Trophoblast cell (in vitro differentiated cells and primary cell): Measurements from ENCODE around the gene MARK4.
A peak's percentile ranks its signal among the peaks of the same experiment; 100 is the strongest.
"Not testable (repeated sequence)": the region's sequence is repeated elsewhere in the genome, so short reads cannot be mapped to it uniquely, and the experiment has no call there.

Source experiments
- DNase-seq, 2 donors: peaks; one replicate each; pipeline ENCODE4 v3.0.0-alpha.2; 2016
- H2AFZ ChIP-seq: 2 replicates; pipeline ENCODE4 v1.6.1; 2013; ENCODE audit warnings: low read length, moderate library complexity, mild to moderate bottlenecking; ENCODE audit not compliant: insufficient read depth, poor library complexity
- H2AK5ac ChIP-seq: 2 replicates; pipeline ENCODE4 v1.6.1; 2013; ENCODE audit warnings: mild to moderate bottlenecking, low read length
- H2BK120ac ChIP-seq: 2 replicates; pipeline ENCODE4 v1.6.1; 2013; ENCODE audit warnings: low read length, mild to moderate bottlenecking, moderate library complexity; ENCODE audit not compliant: insufficient read depth, poor library complexity
- H2BK12ac ChIP-seq: 2 replicates; pipeline ENCODE4 v1.6.1; 2013; ENCODE audit warnings: mild to moderate bottlenecking, low read length, moderate library complexity
- H2BK5ac ChIP-seq: 2 replicates; pipeline ENCODE4 v1.6.1; 2013; ENCODE audit warnings: low read length, low read depth, moderate library complexity, mild to moderate bottlenecking; ENCODE audit not compliant: poor library complexity
- H3K14ac ChIP-seq: 2 replicates; pipeline ENCODE4 v1.6.1; 2013; ENCODE audit warnings: mild to moderate bottlenecking, low read length
- H3K18ac ChIP-seq: 2 replicates; pipeline ENCODE4 v1.6.1; 2013; ENCODE audit warnings: mild to moderate bottlenecking, low read length
- H3K23ac ChIP-seq: 2 replicates; pipeline ENCODE4 v1.6.1; 2013; ENCODE audit warnings: low read length
- H3K27ac ChIP-seq: 2 replicates; pipeline ENCODE4 v1.5.1; 2013; ENCODE audit warnings: low read depth, mild to moderate bottlenecking, inconsistent platforms, low read length, moderate library complexity
- H3K27me3 ChIP-seq: 2 replicates; pipeline ENCODE4 v1.6.1; 2013; ENCODE audit warnings: inconsistent platforms, mild to moderate bottlenecking, low read length, moderate library complexity; ENCODE audit not compliant: insufficient read depth
- H3K36me3 ChIP-seq, 2 experiments: 1 replicate in 1 of 2; 2 replicates in 1 of 2; pipeline ENCODE4 v1.6.1; 2013; ENCODE audit warnings: low read length in 2 of 2, mild to moderate bottlenecking in 2 of 2, moderate library complexity in 1 of 2; ENCODE audit not compliant: insufficient read depth in 2 of 2, control insufficient read depth in 1 of 2
- H3K4ac ChIP-seq: 2 replicates; pipeline ENCODE4 v1.6.1; 2013; ENCODE audit warnings: low read depth, mild to moderate bottlenecking, low read length, moderate library complexity
- H3K4me1 ChIP-seq, 2 experiments: 1 replicate in 1 of 2; 2 replicates in 1 of 2; pipeline ENCODE4 v1.6.1; 2013; ENCODE audit warnings: low read length in 2 of 2, mild to moderate bottlenecking in 2 of 2, moderate library complexity in 1 of 2; ENCODE audit not compliant: insufficient read depth in 2 of 2, control insufficient read depth in 1 of 2
- H3K4me2 ChIP-seq: 2 replicates; pipeline ENCODE4 v1.6.1; 2013; ENCODE audit warnings: inconsistent platforms, mild to moderate bottlenecking, low read length, moderate library complexity
- H3K4me3 ChIP-seq: 2 replicates; pipeline ENCODE4 v1.5.1; 2013; ENCODE audit warnings: mild to moderate bottlenecking, low read depth, low read length, inconsistent platforms
- H3K79me1 ChIP-seq: one replicate; pipeline ENCODE4 v1.6.1; 2013; ENCODE audit warnings: low read length
- H3K79me2 ChIP-seq: 2 replicates; pipeline ENCODE4 v1.6.1; 2013; ENCODE audit warnings: low read length, mild to moderate bottlenecking; ENCODE audit not compliant: control insufficient read depth, insufficient read depth, poor library complexity
- H3K9ac ChIP-seq: 2 replicates; pipeline ENCODE4 v1.6.1; 2013; ENCODE audit warnings: mild to moderate bottlenecking, low read length
- H3K9me3 ChIP-seq: 2 replicates; pipeline ENCODE4 v1.6.1; 2013; ENCODE audit warnings: low read depth, mild to moderate bottlenecking, control low read depth, inconsistent platforms, low read length; ENCODE audit not compliant: insufficient read depth
- H4K12ac ChIP-seq: 2 replicates; pipeline ENCODE4 v1.6.1; 2013; ENCODE audit warnings: low read depth, mild to moderate bottlenecking, low read length, moderate library complexity
- H4K8ac ChIP-seq: 2 replicates; pipeline ENCODE4 v1.6.1; 2013; ENCODE audit warnings: low read depth, mild to moderate bottlenecking, low read length, moderate library complexity
- H4K91ac ChIP-seq: one replicate; pipeline ENCODE4 v1.6.1; 2013; ENCODE audit warnings: low read depth, mild to moderate bottlenecking, low read length, moderate library complexity
- WGBS: extraction: QIAGEN DNeasy Blood & Tissue Kit; methylation state at CpG from one replicate; pipeline ENCODE4 v1.1.7; 2013; ENCODE audit warnings: missing lambda C conversion rate; ENCODE audit not compliant: insufficient read length, insufficient coverage; ENCODE audit errors: extremely low coverage; 5-methylcytosine and 5-hydroxymethylcytosine counted together

The MARK4 gene

DNA sequence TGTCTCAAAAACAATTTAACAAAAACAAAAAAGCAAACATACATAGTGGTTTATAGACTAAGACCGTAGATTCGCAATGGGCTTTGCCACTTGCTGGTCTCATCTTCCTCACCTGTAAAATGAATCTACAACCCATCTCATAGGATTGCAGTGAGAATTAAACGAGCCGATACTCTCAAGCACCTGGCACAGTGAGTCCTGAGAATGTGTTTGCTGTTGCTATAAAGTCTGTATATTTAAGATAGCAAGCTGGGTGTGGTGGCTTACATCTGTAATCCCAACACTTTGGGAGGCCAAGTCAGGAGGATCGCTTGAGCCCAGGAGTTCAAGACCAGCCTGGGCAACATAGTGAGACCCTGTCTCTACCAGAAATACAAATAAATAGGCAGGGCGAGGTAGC, 28.3 kb upstream of the MARK4 start:
- Histone ChIP-seq H3K4ac (no peak overlapping the region), H4K12ac (no peak overlapping the region), H3K18ac (no peak overlapping the region), H3K79me1 (no peaks in the 10 kb centered on the region), H2BK12ac (no peak overlapping the region), H3K4me2 (no peak overlapping the region), H3K27ac (no peak overlapping the region), H3K79me2 (no peaks in the 10 kb centered on the region), H3K14ac (no peak overlapping the region), H2AFZ (no peak overlapping the region), H2AK5ac (no peak overlapping the region), H2BK120ac (no peak overlapping the region), H4K91ac (no peak overlapping the region), H3K4me3 (no peak overlapping the region), H3K27me3 (peaks cover 11% of the 10 kb centered on the region), H3K23ac (no peak overlapping the region), H2BK5ac (no peak overlapping the region), H3K9me3 (peaks cover 3% of the 10 kb centered on the region), H3K36me3 (no peaks in the 10 kb centered on the region), H4K8ac (no peak overlapping the region), H3K9ac (no peak overlapping the region), H3K4me1 (no peaks in the 10 kb centered on the region)
- WGBS: no CpG with 5 or more reads among the region's 6 CpGs
- no peak for DNase-seq

DNA sequence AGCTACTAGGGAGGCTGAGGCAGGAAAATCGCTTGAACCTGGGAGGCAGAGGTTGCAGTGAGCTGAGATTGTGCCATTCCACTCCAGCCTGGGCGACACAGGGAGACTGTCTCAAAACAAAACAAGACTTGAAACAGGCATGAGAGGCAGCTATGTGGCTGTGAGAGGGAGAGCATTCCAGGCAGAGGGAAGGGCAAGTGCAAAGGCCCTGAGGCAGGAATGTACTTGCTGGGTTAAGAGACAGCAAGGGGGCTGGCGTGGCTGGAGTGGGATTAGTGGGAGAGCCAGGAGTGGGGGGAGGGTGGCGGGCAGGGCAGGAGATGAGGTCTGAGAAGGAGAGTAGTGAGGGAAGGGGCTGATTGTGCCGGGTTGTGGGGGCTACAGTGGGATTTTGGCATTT, 27.2 kb upstream of the MARK4 start:
- no peaks in the 10 kb centered on the region for H3K4me1 ChIP-seq
- no peak overlapping the region for H3K9ac ChIP-seq

DNA sequence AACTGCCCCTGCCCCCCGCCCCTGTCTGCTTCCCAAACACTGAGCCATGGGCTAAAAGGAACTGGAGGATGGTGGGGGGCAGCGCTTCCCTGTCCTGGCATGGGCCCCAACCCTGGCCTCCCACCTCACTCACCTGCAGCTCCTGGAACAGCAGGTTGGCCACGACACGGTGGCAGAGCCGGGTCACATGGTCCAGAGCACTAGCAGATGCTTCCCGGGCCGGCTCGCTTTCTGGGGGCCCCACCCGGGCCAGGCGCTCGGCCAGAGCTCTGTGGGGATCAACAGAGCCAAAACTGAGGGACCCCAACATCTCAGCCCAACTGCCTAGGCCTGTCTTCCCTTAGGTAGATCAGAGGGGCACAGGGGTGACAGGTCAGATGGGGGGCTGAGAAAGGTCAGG, 26.4 kb upstream of the MARK4 start:
- no peak overlapping the region for H3K4me2 ChIP-seq

More for the DNA sequence above, 27.2 kb upstream of the MARK4 start:
- H3K9me3 ChIP-seq: peaks cover 3% of the 10 kb centered on the region
- no peak overlapping the region for H4K8ac ChIP-seq
- peaks cover 3% of the 10 kb centered on the region for H3K27me3 ChIP-seq
- no peak overlapping the region for H3K4me3 ChIP-seq
- H3K27ac ChIP-seq: no peak overlapping the region
- H4K12ac ChIP-seq: no peak overlapping the region
- no CpG with 5 or more reads among the region's 5 CpGs for WGBS
- H3K14ac ChIP-seq: no peak overlapping the region
- H3K79me1 ChIP-seq: no peaks in the 10 kb centered on the region
- H2BK12ac ChIP-seq: no peak overlapping the region
- H2AK5ac ChIP-seq: no peak overlapping the region
- no peaks in the 10 kb centered on the region for H3K79me2 ChIP-seq
- H4K91ac ChIP-seq: no peak overlapping the region
- H3K36me3 ChIP-seq: no peaks in the 10 kb centered on the region
- no peak overlapping the region for H2AFZ ChIP-seq
- no peak overlapping the region for H2BK5ac ChIP-seq
- H3K23ac ChIP-seq: no peak overlapping the region
- DNase-seq: peak; percentile 47 to 69
- no peak overlapping the region for H3K4ac ChIP-seq
- H2BK120ac ChIP-seq: no peak overlapping the region
- no peak overlapping the region for H3K4me2 ChIP-seq
- H3K18ac ChIP-seq: no peak overlapping the region

DNA sequence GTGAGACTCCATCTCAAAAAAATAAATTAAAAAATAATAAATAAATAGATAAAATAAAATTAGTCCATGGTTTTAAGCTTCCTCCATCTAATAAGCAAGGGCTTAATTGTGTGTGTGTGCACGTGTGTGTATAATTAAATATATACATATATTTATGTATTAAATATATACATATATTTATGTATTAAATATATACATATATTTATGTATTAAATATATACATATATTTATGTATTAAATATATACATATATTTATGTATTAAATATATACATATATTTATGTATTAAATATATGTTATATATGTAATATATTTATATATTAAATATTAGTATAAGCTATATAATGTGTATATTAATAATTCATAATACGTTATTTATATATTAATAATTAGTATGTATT, 22.0 kb upstream of the MARK4 start:
- H3K9ac ChIP-seq, H4K8ac ChIP-seq, H2AK5ac ChIP-seq, H3K18ac ChIP-seq, H3K4me2 ChIP-seq, H3K4me3 ChIP-seq, H3K4ac ChIP-seq, H4K91ac ChIP-seq, H3K27ac ChIP-seq, H3K14ac ChIP-seq, H3K9me3 ChIP-seq, H2AFZ ChIP-seq, H3K23ac ChIP-seq, H2BK120ac ChIP-seq, H3K36me3 ChIP-seq, H3K79me2 ChIP-seq, H2BK12ac ChIP-seq, H3K79me1 ChIP-seq, H2BK5ac ChIP-seq, DNase-seq, H4K12ac ChIP-seq, H3K4me1 ChIP-seq: not testable (repeated sequence)
- WGBS: no CpG with 5 or more reads among the region's 2 CpGs
- H3K27me3 ChIP-seq: peaks cover 18% of the 10 kb centered on the region

More for the DNA sequence above, 26.4 kb upstream of the MARK4 start:
- H3K4ac ChIP-seq: no peak overlapping the region
- H3K18ac ChIP-seq: no peak overlapping the region
- no peak overlapping the region for H4K91ac ChIP-seq
- H2AK5ac ChIP-seq: no peak overlapping the region
- H3K14ac ChIP-seq: no peak overlapping the region
- DNase-seq: no peak
- no peak overlapping the region for H2BK12ac ChIP-seq
- no peak overlapping the region for H2BK120ac ChIP-seq
- no peaks in the 10 kb centered on the region for H3K36me3 ChIP-seq
- H3K23ac ChIP-seq: no peak overlapping the region
- H4K8ac ChIP-seq: no peak overlapping the region
- H2AFZ ChIP-seq: no peak overlapping the region
- H3K79me1 ChIP-seq: no peaks in the 10 kb centered on the region
- no peak overlapping the region for H3K27ac ChIP-seq
- H3K4me3 ChIP-seq: no peak overlapping the region
- H4K12ac ChIP-seq: no peak overlapping the region
- H3K4me1 ChIP-seq: no peaks in the 10 kb centered on the region
- H3K9me3 ChIP-seq: peaks cover 3% of the 10 kb centered on the region
- H3K27me3 ChIP-seq: peaks cover 3% of the 10 kb centered on the region
- H3K9ac ChIP-seq: no peak overlapping the region
- no peaks in the 10 kb centered on the region for H3K79me2 ChIP-seq
- WGBS: no CpG with 5 or more reads among the region's 11 CpGs
- H2BK5ac ChIP-seq: no peak overlapping the region
